Esophagus squamous epithelium (tissue), 5 donors: ENCODE data around the gene PPP1R9A. TPM values are rescaled to one million over a fixed set of nuclear protein-coding genes. Genes with fewer than 3 reads are reported as not detected.

Experiments
- DNase-seq: peaks from one replicate; lab custom pipeline; 2025; lab: John Stamatoyannopoulos, UW
- H3K27ac ChIP-seq, 4 donors: fragments of 200-600 bp; sonication (generic); one replicate each; pipeline ENCODE4 v1.5.1; 2016 to 2019; ENCODE audit warnings: mild to moderate bottlenecking in 1 of 4
- H3K27me3 ChIP-seq, 4 donors: fragments of 200-600 bp; sonication (generic); 1 replicate in 3 of 4; 2 replicates in 1 of 4; pipeline versions ENCODE4 v1.5.1 to v1.6.0; 2017 to 2021; ENCODE audit warnings: antibody characterized with exemption in 1 of 4
- H3K36me3 ChIP-seq, 3 donors: fragments of 200-600 bp; sonication (generic); one replicate each; pipeline ENCODE4 v1.5.1; 2016 to 2019
- H3K4me1 ChIP-seq, 3 donors: fragments of 200-600 bp; sonication (generic); one replicate each; pipeline ENCODE4 v1.5.1; 2017 to 2019
- H3K4me3 ChIP-seq, 4 donors: fragments of 200-600 bp; sonication (generic); 1 replicate in 3 of 4; 2 replicates in 1 of 4; pipeline ENCODE4 v1.5.1; 2016 to 2019; ENCODE audit warnings: mild to moderate bottlenecking in 2 of 4, moderate library complexity in 1 of 4
- H3K9me3 ChIP-seq, 3 donors: fragments of 200-600 bp; sonication (generic); one replicate each; pipeline ENCODE4 v1.5.1; 2016 to 2019
- CTCF ChIP-seq, 6 experiments: fragments of 450-650 bp in 4 of 6; fragments of 200-600 bp in 2 of 6; sonication (generic) in 2 of 6; IDR thresholded peaks; one replicate each; pipeline ENCODE4 v1.5.1; 2016 to 2019; ENCODE audit warnings: antibody characterized with exemption in 6 of 6, mild to moderate bottlenecking in 4 of 6, moderate library complexity in 4 of 6
- POLR2A ChIP-seq, 4 donors: fragments of 450-650 bp; IDR thresholded peaks; one replicate each; pipeline ENCODE4 v1.6.1; 2017; ENCODE audit warnings: antibody characterized with exemption in 4 of 4, mild to moderate bottlenecking in 4 of 4, moderate library complexity in 3 of 4
- WGBS, 2 donors: methylation state at CpG; one replicate each; pipeline ENCODE4 v1.1.5; 2018; 5-methylcytosine and 5-hydroxymethylcytosine counted together
- intact Hi-C: fragments of 100-400 bp; cut with DNase I; formaldehyde crosslinking; loops from one replicate; pipeline ENCODE4 v1.15.0; 2022
- total RNA-seq, 4 donors: library from RNA; depleted of rRNA; stranded (reverse); fragments of >200 nt; gene quantifications; one replicate each; pipeline ENCODE4 v1.1.0, GENCODE V29; 2016
- donor health status: DM: yes; HTN: yes; CAD: no.

Gene PPP1R9A
- total RNA-seq, 4 donors from 2014 or later = 0.04 to 6.3 (median 1.0) TPM

DNA sequence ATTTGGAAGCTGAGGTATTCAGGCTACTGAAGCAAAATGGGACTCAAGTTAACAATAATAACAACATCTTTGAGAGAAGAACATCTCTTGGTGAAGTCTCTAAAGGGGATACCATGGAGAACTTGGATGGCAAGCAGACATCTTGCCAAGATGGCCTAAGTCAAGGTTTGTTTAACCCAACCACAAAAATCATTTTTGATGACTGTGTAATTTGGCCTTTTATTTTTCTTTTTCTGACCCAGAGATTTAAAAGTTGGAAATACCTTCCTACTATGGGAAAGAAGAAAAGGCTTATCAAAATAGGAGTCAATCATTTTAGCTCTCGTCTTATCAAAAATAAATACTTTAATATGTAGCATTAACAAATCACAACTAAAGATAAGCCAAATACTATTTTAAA is 344.6 kb downstream of the PPP1R9A start:
- Histone ChIP-seq H3K27ac (no peak overlapping the region), H3K36me3 (no peaks in the 10 kb centered on the region), H3K4me3 (no peak overlapping the region), H3K27me3 (no peaks in the 10 kb centered on the region), H3K4me1 (no peaks in the 10 kb centered on the region), H3K9me3 (no peaks in the 10 kb centered on the region)
- TF ChIP-seq CTCF (IDR thresholded peaks at IDR 0.05) = no peak
- TF ChIP-seq POLR2A (IDR thresholded peaks at IDR 0.05) = no peak
- intact Hi-C loops = no loop called here
- 88 to 91% methylated on average over 1 of the region's 1 CpG for WGBS, 2 donors
- no peak for DNase-seq

- DNase-seq = no peak
- no peaks in the 10 kb centered on the region for H3K27me3 ChIP-seq
- H3K4me1 ChIP-seq = no peaks in the 10 kb centered on the region
- H3K36me3 ChIP-seq = no peaks in the 10 kb centered on the region
- intact Hi-C loops = no loop called here
- H3K4me3 ChIP-seq = no peak overlapping the region
- no peak overlapping the region for H3K27ac ChIP-seq
- TF ChIP-seq POLR2A (IDR thresholded peaks at IDR 0.05) (no peak), CTCF (IDR thresholded peaks at IDR 0.05) (no peak)
- WGBS, 2 donors = 80 to 85% methylated on average over 1 of the region's 1 CpG
- no peaks in the 10 kb centered on the region for H3K9me3 ChIP-seq
Observed at GRCh38 chr7:95253986-95254385, 346.6 kb downstream of the PPP1R9A start.

DNA sequence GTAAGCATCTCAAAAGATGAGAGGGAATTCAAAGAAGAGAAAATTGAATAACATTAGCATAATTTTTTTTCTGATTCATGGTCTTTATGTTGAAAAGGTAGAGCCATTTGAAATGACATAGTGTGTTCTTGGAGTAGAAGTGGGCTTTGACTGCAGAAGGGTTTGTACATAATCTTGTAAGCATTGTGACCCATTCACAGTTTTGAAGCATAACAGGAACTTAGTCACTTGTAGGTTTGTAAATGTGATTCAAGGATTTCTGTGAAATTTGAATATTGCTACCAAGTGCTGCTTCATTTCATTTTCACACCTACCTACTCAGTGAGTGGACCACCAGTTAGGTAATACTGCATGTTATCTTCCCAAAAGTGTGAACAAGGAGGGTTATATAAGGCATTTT is 348.3 kb downstream of the PPP1R9A start:
- TF ChIP-seq CTCF (IDR thresholded peaks at IDR 0.05) (no peak), POLR2A (IDR thresholded peaks at IDR 0.05) (no peak)
- no peaks in the 10 kb centered on the region for H3K27me3 ChIP-seq
- no peak for DNase-seq

DNA sequence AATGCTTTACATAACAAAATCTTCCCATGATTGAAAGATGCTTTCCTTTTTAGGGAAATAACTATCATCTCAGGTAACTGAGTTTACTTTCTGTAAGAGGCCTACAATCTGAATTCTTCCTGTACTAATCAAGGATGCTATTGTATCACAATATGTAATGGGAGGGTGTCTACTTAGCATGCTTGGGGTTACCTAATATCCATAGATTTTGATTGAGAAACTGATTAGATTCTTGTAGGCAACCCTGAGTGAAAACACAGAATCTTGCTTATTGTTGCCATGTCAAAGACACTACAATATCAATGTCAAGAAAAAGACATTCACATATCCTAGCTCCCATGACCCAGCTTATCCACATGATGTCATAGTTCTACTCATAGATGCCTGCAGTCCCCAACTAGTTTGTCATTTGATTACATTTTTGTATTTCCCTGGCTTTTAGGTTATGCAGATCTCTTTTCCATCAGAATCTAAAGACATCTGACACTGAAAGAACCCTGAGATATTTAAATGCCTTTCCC is 354.6 kb downstream of the PPP1R9A start:
- H3K9me3 ChIP-seq = no peaks in the 10 kb centered on the region
- H3K36me3 ChIP-seq = no peaks in the 10 kb centered on the region
- TF ChIP-seq POLR2A (IDR thresholded peaks at IDR 0.05) (no peak), CTCF (IDR thresholded peaks at IDR 0.05) (no peak)
- H3K27ac ChIP-seq = no peak overlapping the region
- intact Hi-C loops = no loop called here
- no peaks in the 10 kb centered on the region for H3K27me3 ChIP-seq
- no peaks in the 10 kb centered on the region for H3K4me1 ChIP-seq
- H3K4me3 ChIP-seq = no peak overlapping the region
- DNase-seq = no peak

More for the DNA sequence above, 348.3 kb downstream of the PPP1R9A start:
- intact Hi-C loops = no loop called here
- Histone ChIP-seq H3K4me1 (no peaks in the 10 kb centered on the region), H3K36me3 (no peaks in the 10 kb centered on the region), H3K4me3 (no peak overlapping the region), H3K27ac (no peak overlapping the region), H3K9me3 (no peaks in the 10 kb centered on the region)

DNA sequence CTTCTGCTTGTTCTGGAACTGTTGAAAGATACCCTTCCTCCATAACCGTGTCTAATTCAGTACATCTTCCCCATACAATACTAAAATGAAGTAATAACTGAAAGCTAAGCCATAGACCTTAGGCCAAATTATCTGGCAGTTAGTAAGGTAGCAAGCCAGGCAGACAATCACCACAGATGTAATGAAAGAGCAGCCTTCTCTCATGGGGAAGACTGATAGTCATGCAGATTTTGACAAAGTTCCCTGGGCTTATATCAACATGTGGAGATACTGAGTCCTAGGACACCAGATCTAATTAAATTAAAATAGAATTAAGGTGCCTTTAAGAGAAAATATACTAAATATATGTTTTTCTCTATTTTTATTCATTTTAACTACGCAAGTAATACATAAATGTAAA is 355.5 kb downstream of the PPP1R9A start:
- Histone ChIP-seq H3K27me3 (no peaks in the 10 kb centered on the region), H3K36me3 (no peaks in the 10 kb centered on the region)
- intact Hi-C loops = no loop called here

More for the DNA sequence above, 355.5 kb downstream of the PPP1R9A start:
- no peak overlapping the region for H3K27ac ChIP-seq
- TF ChIP-seq CTCF (IDR thresholded peaks at IDR 0.05) (no peak), POLR2A (IDR thresholded peaks at IDR 0.05) (no peak)
- no peaks in the 10 kb centered on the region for H3K9me3 ChIP-seq
- 74 to 89% methylated on average over 2 of the region's 2 CpGs for WGBS, 2 donors
- DNase-seq = no peak
- H3K4me3 ChIP-seq = no peak overlapping the region
- no peaks in the 10 kb centered on the region for H3K4me1 ChIP-seq
